Body of pancreas (tissue), 4 donors: ENCODE results near the gene GFY.

Experiments used
- CTCF ChIP-seq, 7 experiments: fragments of 450-650 bp in 4 of 7; fragments of 200-600 bp in 3 of 7; sonication (generic) in 3 of 7; IDR thresholded peaks; one replicate each; pipeline ENCODE4 v1.5.1; 2016 to 2019; ENCODE audit warnings: antibody characterized with exemption in 7 of 7
- POLR2A ChIP-seq, 3 donors: fragments of 450-650 bp; IDR thresholded peaks; one replicate each; pipeline ENCODE4 v1.6.1; 2016; ENCODE audit warnings: antibody characterized with exemption in 3 of 3, mild to moderate bottlenecking in 2 of 3

DNA sequence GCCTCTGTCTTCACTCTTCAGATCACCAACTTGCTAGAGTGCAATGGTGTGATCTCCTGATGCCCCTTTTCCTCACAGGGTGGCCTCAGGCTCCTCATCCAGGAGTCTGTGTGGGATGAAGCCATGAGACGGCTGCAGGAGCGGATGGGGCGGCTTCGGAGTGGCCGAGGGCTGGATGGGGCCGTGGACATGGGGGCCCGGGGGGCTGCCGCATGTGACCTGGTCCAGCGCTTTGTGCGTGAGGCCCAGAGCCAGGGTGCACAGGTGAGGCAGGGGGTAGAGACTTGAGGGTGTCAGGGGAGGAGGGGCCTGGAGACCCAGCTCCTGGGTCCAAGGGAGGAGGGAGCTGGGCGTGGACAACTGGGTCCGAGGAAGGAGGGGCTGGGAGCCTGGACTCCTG is 37.3 kb downstream of the GFY start:
- no peak for TF ChIP-seq CTCF (IDR thresholded peaks at IDR 0.05)
- no peak for TF ChIP-seq POLR2A (IDR thresholded peaks at IDR 0.05)
